Ovary (tissue), 3 donors: ENCODE measurements around the gene BBOF1.

Experiments
- POLR2A ChIP-seq: fragments of 450-650 bp; IDR thresholded peaks from one replicate; pipeline ENCODE4 v1.6.1; 2017; ENCODE audit warnings: antibody characterized with exemption, mild to moderate bottlenecking, moderate library complexity
- TF ChIP-seq, protein P1 (sequence below), 3 donors: fragments of 450-650 bp in 2 of 3; fragments of 200-600 bp in 1 of 3; IDR thresholded peaks; one replicate each; pipeline versions ENCODE4 v1.5.1 to v1.8.0; 2016 to 2022; ENCODE audit warnings: antibody characterized with exemption in 3 of 3, mild to moderate bottlenecking in 1 of 3
- donor health status: DM: no; HTN: no; CAD: no.

GRCh38 chr14:73991092-73991491, 28.1 kb upstream of the BBOF1 start:
- TF ChIP-seq, protein P1, sequence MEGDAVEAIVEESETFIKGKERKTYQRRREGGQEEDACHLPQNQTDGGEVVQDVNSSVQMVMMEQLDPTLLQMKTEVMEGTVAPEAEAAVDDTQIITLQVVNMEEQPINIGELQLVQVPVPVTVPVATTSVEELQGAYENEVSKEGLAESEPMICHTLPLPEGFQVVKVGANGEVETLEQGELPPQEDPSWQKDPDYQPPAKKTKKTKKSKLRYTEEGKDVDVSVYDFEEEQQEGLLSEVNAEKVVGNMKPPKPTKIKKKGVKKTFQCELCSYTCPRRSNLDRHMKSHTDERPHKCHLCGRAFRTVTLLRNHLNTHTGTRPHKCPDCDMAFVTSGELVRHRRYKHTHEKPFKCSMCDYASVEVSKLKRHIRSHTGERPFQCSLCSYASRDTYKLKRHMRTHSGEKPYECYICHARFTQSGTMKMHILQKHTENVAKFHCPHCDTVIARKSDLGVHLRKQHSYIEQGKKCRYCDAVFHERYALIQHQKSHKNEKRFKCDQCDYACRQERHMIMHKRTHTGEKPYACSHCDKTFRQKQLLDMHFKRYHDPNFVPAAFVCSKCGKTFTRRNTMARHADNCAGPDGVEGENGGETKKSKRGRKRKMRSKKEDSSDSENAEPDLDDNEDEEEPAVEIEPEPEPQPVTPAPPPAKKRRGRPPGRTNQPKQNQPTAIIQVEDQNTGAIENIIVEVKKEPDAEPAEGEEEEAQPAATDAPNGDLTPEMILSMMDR (IDR thresholded peaks at IDR 0.05) = no peak
- no peak for TF ChIP-seq POLR2A
